GM18520 (cell line): ENCODE data around the gene SYTL3.

Source experiments
- ATAC-seq: cut with Tn5 transposase; IDR thresholded peaks from one replicate; pipeline ENCODE4 v1.9.1; 2021; ENCODE audit not compliant: unreplicated experiment

Gene SYTL3

DNA sequence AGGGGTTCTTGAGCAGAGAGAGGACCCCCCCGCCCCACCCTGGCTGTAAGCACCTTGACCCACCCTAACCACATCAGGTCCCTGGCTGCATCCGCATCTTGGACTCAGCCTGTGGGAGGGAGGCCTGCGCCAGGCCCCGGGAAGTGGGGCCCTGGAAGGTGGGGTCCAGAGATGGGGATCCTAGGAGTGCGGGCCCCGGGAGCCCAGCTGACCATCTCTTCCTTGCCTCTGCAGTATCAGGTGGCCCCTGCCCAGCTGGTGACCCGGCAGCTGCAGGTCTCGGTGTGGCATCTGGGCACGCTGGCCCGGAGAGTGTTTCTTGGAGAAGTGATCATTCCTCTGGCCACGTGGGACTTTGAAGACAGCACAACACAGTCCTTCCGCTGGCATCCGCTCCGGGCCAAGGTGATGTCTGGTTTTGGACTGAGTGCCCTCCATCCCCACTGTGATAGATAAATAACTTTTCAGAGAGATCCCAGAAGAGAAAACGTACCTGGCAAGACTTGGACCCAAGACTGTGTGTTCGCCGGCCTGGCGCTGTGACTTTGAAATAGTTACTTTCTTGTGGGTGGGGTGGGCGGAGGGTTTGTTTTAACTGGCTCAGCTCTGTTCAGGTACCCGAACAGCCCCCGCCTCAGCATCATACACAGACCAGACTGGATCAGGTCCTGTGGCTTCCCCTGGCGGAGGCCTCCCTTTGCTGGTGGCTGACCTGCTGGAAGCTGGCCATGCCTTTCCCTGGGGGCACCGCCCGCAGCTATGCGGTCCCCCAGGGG, 107.3 kb downstream of the SYTL3 start:
- no peak for ATAC-seq

DNA sequence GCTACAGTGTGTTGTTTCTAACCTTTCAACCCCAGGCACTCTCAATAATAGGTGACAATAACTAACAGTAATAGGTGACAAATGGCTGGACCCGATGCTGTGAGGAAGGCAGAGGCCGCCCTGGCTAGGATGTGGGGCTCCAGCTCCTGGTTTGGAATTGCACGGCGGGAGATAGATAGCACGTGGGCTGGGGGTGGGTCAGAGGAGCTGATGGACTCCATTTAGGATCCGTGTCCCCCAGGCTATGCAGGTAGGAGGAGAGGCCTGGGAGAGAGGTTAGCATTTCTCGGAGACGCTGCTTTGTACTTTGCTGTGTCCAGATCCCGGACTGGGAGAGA, 107.9 kb downstream of the SYTL3 start:
- no peak for ATAC-seq

DNA sequence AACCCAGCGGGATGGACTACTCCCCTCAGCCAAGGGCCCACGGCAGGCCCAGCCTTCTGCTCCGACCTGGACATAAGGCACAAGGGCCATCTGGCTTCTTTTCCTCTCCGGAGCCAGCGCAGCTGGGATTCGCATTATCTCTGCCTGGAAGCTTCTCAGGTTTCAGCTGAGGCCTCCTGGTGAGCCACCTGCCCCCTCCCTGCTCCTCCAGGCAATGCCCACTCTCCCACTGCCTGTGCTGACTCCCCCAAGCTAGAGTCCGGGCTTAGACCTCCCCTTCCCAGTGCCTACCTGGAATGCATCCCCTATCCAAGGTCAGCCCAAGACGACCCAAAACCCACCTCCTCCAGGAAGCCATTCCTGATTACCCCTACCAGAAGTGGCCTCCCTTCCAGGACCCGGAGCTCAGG, 108.6 kb downstream of the SYTL3 start:
- ATAC-seq = no peak

DNA sequence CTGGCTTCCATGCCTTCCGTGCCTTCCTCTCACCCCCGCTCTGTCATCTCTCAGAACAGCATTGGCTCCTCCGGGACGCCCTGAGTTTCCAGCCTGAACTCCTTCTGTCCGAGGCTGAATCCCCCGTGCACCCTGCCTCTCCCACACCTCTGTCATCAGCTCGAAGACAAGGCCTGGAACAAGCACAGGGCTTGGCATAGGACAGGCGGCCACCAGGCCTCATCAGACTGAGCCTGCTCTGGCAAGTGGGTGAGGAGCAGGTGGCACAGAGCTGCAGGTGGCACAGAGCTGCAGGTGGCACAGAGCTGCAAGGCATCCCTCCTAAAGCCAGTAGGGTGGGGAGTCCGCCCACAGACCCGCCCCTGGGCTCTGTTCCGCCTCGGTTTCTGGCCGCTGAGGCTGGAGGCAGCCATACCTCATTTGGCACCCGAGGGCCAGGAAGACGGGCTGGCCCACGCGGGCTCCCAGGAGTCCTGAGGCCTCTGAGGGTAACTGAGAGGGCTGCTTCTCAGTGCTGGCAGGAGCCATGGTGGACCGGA, 109.2 kb downstream of the SYTL3 start:
- ATAC-seq = no peak

DNA sequence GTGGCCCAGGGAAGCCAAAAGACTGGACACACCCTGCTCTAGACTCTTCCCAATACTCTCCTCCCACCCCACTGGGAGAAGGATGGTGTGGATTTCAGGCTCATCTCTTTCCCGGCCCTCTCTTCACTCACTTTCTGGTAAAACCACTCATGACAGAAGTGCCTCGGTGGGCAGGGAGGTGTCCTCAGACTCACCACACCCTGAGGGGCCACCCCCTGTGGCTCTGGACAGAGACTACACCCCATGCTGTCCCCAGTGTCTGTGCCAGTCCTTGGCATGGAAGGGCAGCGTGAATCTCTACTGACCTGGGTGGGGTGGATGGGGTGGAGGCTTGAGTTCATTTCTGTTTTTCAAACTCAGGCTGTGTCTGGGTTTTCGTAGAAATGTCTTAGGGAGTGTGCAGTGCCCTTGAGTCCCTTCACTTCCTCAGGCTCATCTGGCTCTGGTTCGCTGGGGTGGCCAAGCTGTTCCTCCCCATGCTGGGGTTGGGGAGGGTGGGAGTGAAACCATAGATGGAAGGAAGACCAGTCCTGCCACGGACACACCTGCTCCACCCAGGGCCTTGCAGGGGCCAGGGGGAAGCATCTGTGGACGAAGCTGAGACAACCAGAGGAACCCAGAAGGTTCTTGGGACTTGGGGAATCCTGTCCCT, 110.2 kb downstream of the SYTL3 start:
- no peak for ATAC-seq

DNA sequence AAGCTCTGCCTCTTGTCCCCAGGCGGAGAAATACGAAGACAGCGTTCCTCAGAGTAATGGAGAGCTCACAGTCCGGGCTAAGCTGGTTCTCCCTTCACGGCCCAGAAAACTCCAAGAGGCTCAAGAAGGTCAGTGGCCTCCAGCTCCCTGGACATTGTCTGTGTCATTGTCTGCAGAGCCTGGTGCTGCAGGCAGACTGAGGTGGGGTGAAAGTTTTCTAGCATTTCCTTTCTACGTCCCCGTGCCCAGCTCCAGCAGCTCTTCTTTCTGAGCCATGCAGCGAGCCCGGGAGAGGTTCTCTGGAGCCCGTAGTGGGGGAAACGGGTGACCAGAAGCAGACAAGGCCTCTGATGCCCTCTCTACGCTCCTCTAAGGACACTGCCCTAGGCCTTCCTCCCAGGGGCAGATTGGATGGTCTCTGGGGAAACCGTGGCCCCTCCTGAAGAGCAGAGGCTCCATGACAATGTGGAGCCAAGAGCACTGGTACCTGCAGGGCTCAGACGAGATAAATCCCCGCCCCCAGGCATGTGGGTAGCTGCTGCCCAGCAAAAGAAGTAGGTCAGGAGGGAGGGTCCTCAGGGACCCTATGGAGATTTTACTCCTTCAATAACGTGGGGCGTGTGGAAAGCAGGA, 110.9 kb downstream of the SYTL3 start:
- ATAC-seq = no peak

DNA sequence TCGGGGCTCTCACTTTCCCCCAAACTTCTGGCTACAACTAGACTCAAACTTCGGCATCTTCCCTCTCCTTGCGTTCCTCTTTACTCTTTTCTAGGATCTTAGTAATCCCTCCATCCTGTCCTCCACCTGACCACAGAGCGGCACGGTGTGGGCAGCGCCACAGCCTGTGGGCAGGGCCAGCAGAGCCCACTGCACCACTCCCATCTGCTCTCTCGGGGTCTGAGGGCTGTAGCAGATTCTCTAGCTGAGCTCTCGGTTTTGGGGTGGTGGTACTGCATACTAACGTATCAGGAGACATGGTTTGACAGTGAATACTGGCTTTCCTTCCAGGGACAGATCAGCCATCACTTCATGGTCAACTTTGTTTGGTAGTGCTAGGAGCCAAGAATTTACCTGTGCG, 111.9 kb downstream of the SYTL3 start:
- no peak for ATAC-seq

DNA sequence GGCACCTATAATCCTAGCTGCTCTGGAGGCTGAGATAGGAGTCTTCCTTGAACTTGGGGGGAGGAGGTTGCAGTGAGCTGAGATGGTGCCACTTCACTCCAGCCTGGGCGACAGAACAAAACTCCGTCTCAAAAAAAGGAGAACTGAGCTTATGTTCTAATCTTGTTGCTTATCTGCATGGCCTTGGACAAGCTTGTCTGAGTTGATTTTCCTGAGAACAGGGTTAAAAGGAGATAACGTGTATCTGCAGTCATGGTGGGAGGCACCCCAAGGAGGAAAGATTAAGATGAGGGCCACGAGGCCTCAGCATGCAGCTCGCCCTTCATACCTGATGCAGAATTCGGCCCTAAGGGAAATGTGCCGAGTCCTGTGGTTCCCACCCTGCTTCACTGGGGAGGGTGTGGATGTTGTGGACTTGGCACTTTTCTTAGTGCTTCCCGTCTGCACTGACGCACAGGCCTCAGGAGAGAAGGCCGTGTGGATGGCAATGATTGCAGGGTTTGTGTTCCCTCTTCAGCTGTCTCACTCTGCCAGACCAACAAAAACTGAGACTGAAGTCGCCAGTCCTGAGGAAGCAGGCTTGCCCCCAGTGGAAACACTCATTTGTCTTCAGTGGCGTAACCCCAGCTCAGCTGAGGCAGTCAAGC, 113.1 kb downstream of the SYTL3 start:
- no peak for ATAC-seq

DNA sequence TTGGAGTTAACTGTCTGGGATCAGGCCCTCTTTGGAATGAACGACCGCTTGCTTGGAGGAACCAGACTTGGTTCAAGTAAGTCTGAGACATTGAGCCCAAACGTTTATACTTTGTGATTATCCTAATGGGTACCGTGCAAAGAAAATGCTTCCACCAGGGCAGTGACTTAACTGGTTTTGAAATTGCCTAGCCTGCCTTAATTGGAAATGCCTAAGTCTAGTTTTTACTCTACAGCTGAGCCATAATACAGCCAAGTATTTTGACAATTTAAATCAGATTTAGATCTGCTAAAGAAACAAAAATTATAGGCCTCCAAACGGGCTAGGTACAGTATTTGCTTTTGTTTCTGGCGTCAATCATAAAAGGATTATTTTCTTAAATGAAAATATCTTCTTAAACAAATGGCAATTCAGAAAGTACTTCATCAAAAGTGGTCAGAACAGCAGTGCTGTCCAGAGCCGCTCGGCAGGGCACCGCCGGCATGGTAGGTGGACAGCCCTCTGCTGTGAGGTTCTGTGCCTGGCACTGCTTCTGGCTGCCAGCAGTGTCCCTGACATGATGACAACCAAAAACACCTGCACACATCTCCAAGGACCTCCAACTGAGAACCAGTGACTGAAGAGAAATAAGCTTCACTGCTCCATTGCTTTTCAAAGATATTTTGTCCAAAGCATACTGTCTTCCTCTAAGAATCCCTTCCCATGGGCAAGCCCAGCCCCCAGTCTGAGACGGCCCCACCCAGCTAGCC, 113.8 kb downstream of the SYTL3 start:
- ATAC-seq = no peak

DNA sequence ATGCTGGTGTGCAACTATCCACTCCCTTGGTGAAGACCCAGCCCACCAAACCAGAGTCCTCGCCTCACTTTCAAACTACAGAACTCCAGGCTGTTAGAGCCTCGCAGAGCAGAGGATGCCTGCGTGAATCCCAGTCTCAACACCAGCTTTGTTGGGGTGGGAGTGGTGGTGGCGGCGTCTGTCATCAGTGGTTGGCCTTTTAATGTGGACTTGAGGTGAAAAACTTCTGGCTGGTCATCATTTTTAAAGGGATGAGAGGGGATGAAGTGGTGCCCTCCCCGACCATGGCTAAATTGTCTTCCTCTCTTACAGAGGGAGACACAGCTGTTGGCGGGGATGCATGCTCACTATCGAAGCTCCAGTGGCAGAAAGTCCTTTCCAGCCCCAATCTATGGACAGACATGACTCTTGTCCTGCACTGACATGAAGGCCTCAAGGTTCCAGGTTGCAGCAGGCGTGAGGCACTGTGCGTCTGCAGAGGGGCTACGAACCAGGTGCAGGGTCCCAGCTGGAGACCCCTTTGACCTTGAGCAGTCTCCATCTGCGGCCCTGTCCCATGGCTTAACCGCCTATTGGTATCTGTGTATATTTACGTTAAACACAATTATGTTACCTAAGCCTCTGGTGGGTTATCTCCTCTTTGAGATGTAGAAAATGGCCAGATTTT, 114.5 kb downstream of the SYTL3 start:
- ATAC-seq = no peak

DNA sequence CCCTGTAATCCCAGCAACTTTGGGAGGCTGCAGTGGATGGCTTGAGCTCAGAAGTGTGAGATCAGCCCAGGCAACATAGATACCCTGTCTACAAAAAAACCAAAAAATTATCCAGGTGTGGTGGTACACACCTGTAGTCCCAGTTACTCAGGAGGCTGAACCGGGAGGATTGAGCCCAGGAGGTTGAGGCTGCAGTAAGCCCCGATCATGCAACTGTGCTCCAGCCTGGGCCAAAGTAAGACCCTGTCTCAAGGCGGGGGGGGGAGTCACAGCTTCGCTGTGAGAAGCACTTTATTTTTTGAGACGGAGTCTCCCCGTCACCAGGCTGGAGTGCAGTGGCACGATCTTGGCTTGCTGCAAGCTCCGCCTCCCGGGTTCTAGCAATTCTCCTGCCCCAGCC, 115.1 kb downstream of the SYTL3 start:
- ATAC-seq = no peak

DNA sequence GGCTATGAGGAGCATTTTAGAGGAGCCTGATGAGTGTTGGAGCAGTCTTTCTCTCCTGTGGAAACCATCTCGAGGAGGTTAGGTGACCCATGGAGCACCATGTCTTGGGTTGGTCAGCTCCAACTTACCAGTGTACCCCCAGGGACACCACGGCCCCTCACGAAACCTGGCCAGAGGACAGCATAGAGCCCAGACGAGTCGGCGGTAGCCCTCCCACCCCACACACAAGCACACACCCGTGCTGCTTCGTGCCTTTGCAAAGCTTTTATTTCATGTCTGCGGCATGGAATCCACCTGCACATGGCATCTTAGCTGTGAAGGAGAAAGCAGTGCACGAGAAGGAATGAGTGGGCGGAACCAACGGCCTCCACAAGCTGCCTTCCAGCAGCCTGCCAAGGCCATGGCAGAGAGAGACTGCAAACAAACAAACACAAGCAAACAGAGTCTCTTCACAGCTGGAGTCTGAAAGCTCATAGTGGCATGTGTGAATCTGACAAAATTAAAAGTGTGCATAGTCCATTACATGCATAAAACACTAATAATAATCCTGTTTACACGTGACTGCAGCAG, 115.7 kb downstream of the SYTL3 start:
- ATAC-seq = no peak

DNA sequence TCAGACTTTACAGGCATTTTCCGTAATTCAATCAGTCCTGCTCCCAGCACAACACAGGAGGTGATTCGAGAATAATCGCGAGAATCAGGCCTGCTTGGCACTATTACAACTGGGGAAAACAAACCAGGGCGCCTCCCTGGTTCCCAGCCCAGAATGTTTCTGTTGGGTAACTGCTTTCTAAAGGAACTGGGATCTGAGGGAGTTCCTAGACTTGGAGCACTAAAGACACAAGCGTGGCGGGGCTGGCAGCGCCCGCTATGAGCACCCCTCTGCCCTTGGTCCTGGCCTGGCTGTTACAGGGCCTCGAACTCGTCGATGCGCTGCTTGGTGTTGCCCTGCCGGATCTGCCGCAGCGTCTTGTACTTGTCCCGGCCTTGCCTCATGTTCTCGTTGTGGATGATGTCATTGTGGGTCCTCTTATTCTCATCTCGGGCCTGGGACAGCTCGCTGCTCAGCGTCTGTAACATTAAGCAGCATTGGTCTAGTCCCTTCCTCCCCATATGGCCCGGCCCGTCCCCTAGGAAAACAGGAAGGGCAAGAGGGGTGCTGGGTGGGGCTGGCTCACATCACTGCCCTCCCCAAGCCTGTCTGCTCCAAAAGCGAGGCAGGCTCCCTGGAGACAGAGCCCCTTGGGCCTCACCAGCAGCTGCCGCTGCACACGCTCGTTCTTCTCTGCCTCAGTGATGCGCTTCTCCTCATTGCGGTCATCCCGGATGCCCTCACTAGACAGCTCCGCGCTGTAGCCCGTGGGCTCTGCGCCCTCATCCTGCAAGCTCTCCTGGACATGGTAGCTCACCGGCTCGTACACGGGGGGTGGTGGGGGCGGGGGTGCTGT, 117.0 kb downstream of the SYTL3 start:
- ATAC-seq = no peak

DNA sequence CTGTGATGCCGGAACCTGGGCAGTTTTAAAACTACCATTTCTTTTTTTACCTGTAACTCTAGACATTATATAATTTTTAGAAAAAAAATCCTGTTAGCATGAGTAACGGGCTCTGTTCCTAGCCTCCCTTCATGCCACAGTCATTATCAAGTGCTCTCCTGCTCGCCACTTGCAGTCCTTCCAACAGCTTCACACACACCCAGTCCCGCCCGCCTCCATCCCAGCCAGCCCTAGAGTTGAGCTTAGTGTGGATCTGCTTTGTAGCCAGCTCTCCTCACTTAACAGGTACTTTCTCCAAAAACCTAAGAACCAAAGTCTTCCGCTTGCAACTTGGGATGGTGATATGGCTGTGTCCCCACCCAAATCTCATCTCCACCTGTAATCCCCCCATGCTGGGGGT, 117.9 kb downstream of the SYTL3 start:
- ATAC-seq = no peak

DNA sequence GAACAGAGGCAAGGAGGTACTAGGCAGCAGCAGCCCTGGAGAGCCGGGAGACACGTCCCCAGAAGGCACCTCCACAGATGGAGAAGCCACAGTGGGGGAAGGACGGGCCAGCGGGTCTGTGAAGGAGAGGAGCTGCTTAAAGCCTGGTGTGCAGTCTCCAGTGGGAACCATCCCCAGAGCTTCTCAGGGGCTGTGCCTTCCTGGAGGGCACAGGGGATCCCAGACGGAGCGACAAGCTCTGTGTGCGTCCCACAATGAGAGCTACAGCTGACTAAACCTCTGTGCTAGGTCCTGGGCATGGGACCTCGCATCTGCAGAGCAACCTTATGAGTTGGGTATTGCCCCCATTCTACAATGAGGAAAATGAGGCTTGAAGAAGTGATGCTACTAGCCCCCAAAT, 118.6 kb downstream of the SYTL3 start:
- no peak for ATAC-seq

DNA sequence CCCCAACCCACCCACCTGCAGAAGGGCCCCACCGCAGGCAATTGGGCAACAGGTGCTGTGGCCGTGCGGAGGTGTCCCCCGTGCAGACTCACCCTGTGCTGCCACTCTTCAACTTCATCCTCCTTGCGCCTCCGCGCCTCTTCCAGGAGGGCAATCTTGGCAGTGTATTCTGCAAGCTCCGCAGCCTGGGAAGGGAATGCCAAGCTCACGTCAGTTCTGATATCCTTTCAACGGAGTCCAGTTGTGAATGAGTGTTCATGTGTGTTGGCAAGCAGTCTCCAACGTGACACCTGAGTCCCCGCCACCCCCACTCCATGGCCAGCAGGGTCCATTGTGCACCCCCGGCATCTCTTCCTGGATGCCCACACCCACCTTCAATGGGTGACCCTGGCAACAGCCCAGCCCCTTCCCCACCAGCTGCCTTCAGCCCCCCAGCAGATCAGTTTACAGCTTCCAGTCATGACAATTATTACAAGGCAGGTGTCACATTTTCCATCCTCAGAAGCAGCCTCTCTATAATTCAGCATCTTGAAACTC, 119.4 kb downstream of the SYTL3 start:
- no peak for ATAC-seq

DNA sequence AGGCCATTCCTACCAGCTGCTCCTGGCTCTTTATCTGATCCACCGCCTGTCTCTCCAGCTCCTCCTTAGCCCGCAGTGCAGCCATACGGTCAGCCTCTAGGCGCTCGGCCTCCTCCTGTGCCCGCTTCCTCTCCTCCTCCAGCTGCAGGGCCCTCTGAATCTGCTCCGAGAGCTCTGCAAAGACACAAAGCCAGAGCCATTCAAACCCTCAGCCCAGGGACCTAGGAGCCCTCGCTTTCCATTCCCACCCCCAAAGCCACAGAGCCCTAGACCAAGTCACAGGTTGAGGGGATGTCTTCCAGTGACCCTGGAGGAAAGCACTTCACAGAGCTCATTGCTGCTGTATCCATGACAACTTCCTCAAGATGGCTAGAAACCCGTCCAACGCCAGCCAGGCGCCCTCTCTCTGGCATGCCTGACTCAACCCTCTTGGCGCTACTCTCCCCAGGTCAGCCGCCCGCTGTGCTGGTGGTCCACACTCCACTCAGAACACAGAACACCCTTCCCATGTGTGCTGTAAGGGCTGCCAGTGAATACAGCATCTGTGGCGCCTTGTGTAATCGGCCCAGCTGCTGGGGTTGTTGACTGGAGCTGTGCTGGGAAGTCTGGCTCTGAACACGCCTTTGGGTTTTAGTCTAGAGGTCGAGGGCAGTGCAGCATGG, 120.0 kb downstream of the SYTL3 start:
- no peak for ATAC-seq

DNA sequence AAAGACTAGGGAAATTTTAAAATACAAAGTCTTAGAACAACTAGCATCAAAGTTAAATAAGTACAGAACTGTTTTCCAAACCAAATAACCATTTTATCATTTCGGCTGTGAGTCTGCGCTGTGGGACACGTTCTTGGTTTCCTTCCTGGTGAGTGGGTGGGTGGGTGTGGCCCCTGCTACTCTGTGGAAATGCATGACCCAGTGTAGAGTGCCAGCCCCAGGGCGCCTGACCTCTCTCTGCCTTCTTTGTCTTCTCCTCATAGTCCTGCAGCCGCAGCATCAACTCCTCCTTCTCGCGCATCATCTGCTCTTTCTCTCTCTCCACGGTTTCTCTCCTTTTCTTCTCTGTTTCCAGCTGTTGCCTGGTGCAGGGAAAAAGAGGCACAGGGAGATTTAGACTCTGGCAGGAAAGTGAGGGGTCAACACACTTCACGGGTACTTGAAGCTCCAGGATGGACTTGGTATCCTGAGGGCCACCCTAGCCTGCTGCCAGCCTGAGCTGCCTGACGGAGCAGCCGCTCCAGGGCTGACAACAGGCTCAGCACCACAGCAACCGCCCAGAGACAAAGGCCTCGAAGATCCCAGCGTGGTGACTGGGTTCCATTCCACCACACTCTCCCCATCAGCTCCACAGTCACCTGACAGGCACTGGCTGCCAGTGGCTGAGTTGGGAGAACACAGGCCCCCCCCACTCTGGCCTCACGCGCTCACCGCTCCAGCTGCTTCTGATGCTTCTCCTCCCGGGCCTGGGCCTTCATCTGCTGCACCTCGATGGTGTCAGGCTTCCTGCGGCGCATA, 120.9 kb downstream of the SYTL3 start:
- ATAC-seq = no peak
